ENCODE data around the gene SEC31A.

SEC31A gene

GRCh38 chr4:82851885-82852750 lies 38.8 kb downstream of the SEC31A start:
- Histone ChIP-seq H4K20me1 (ENCODE audit: insufficient read depth, low read length) (no peaks in the 10 kb centered on the region), H3K27ac (ENCODE audit: low read depth, low read length, poor library complexity, severe bottlenecking) (no peak overlapping the region), H3F3A (ENCODE audit: insufficient read depth, low read length) (no peaks in the 10 kb centered on the region), H3K79me2 (ENCODE audit: insufficient read depth, low read length) (no peaks in the 10 kb centered on the region), H2AFZ (ENCODE audit: low read length) (no peak overlapping the region), H3K27me3 (ENCODE audit: insufficient read depth, low read length) (no peaks in the 10 kb centered on the region), H3K9ac (ENCODE audit: low read length) (no peak overlapping the region), H3K4me1 (ENCODE audit: insufficient read depth, low read length, severe bottlenecking) (no peaks in the 10 kb centered on the region), H3K4me3 (ENCODE audit: low read depth, low read length, poor library complexity, severe bottlenecking) (no peak overlapping the region), H3K9me3 (ENCODE audit: low read length) (peaks cover 16% of the 10 kb centered on the region), H3K4me2 (ENCODE audit: low read length) (no peak overlapping the region), H3K36me3 (ENCODE audit: insufficient read depth, low read length) (peaks cover 97% of the 10 kb centered on the region), H3K9me2 (ENCODE audit: low read depth, low read length) (no peaks in the 10 kb centered on the region)
- TF ChIP-seq CTCF (IDR thresholded peaks at IDR 0.05; ENCODE audit: low read length) (no peak), EZH2 (IDR thresholded peaks at IDR 0.05; ENCODE audit: borderline replicate concordance, low read length) (no peak)

- Histone ChIP-seq H3K27me3 (ENCODE audit: insufficient read depth, low read length) (no peaks in the 10 kb centered on the region), H3K36me3 (ENCODE audit: insufficient read depth, low read length) (peaks cover 98% of the 10 kb centered on the region), H3K9me3 (ENCODE audit: low read length) (peaks cover 16% of the 10 kb centered on the region), H3K4me2 (ENCODE audit: low read length) (no peak overlapping the region), H3F3A (ENCODE audit: insufficient read depth, low read length) (no peaks in the 10 kb centered on the region), H3K9ac (ENCODE audit: low read length) (no peak overlapping the region), H4K20me1 (ENCODE audit: insufficient read depth, low read length) (no peaks in the 10 kb centered on the region), H3K9me2 (ENCODE audit: low read depth, low read length) (no peaks in the 10 kb centered on the region), H3K4me3 (ENCODE audit: low read depth, low read length, poor library complexity, severe bottlenecking) (no peak overlapping the region), H3K4me1 (ENCODE audit: insufficient read depth, low read length, severe bottlenecking) (no peaks in the 10 kb centered on the region), H3K27ac (ENCODE audit: low read depth, low read length, poor library complexity, severe bottlenecking) (no peak overlapping the region), H2AFZ (ENCODE audit: low read length) (no peak overlapping the region), H3K79me2 (ENCODE audit: insufficient read depth, low read length) (no peaks in the 10 kb centered on the region)
- TF ChIP-seq CTCF (IDR thresholded peaks at IDR 0.05; ENCODE audit: low read length) (no peak), EZH2 (IDR thresholded peaks at IDR 0.05; ENCODE audit: borderline replicate concordance, low read length) (no peak)
Measured at GRCh38 chr4:82851318-82851717, 39.6 kb downstream of the SEC31A start.

GRCh38 chr4:82850684-82851083 lies 40.3 kb downstream of the SEC31A start:
- Histone ChIP-seq H3K4me3 (ENCODE audit: low read depth, low read length, poor library complexity, severe bottlenecking) (no peak overlapping the region), H3K4me2 (ENCODE audit: low read length) (no peak overlapping the region), H3K9me2 (ENCODE audit: low read depth, low read length) (no peaks in the 10 kb centered on the region), H3K9me3 (ENCODE audit: low read length) (peaks cover 16% of the 10 kb centered on the region), H3K9ac (ENCODE audit: low read length) (no peak overlapping the region), H3K27me3 (ENCODE audit: insufficient read depth, low read length) (no peaks in the 10 kb centered on the region), H4K20me1 (ENCODE audit: insufficient read depth, low read length) (no peaks in the 10 kb centered on the region), H3K36me3 (ENCODE audit: insufficient read depth, low read length) (peaks cover 93% of the 10 kb centered on the region), H3K27ac (ENCODE audit: low read depth, low read length, poor library complexity, severe bottlenecking) (no peak overlapping the region), H2AFZ (ENCODE audit: low read length) (no peak overlapping the region), H3K79me2 (ENCODE audit: insufficient read depth, low read length) (no peaks in the 10 kb centered on the region), H3F3A (ENCODE audit: insufficient read depth, low read length) (no peaks in the 10 kb centered on the region), H3K4me1 (ENCODE audit: insufficient read depth, low read length, severe bottlenecking) (no peaks in the 10 kb centered on the region)
- TF ChIP-seq EZH2 (IDR thresholded peaks at IDR 0.05; ENCODE audit: borderline replicate concordance, low read length) (no peak), CTCF (IDR thresholded peaks at IDR 0.05; ENCODE audit: low read length) (no peak)

Measured in OCI-LY1 (cell line).